Endothelial cell (in vitro differentiated cells): ENCODE results near the gene AP2S1. TPM values are rescaled to one million over a fixed set of nuclear protein-coding genes. Genes with fewer than 3 reads are reported as not detected.
"Not testable (repeated sequence)": the region's sequence is repeated elsewhere in the genome, so short reads cannot be mapped to it uniquely, and the experiment has no call there.

Source experiments
- DNase-seq: peaks from one replicate; pipeline ENCODE4 v3.0.0; 2021; ENCODE audit warnings: low spot score
- H3K27ac Mint-ChIP-seq: one replicate; pipeline ENCODE4 v1.8.0; 2021; ENCODE audit warnings: mixed read lengths, inconsistent platforms; ENCODE audit not compliant: unreplicated experiment
- H3K27me3 Mint-ChIP-seq: one replicate; pipeline ENCODE4 v1.8.0; 2021; ENCODE audit warnings: mild to moderate bottlenecking, moderate library complexity, mixed read lengths, inconsistent platforms; ENCODE audit not compliant: unreplicated experiment
- H3K36me3 Mint-ChIP-seq: one replicate; pipeline ENCODE4 v1.8.0; 2021; ENCODE audit warnings: mild to moderate bottlenecking, low read depth, mixed read lengths, inconsistent platforms; ENCODE audit not compliant: unreplicated experiment
- H3K4me1 Mint-ChIP-seq: one replicate; pipeline ENCODE4 v1.8.0; 2021; ENCODE audit warnings: mild to moderate bottlenecking, mixed read lengths, inconsistent platforms; ENCODE audit not compliant: unreplicated experiment
- H3K4me3 Mint-ChIP-seq: one replicate; pipeline ENCODE4 v1.8.0; 2021; ENCODE audit warnings: mild to moderate bottlenecking, mixed read lengths, inconsistent platforms; ENCODE audit not compliant: unreplicated experiment
- H3K9me3 Mint-ChIP-seq: one replicate; pipeline ENCODE4 v1.8.0; 2021; ENCODE audit warnings: mixed read lengths, inconsistent platforms; ENCODE audit not compliant: unreplicated experiment
- CTCF ChIP-seq: fragments of 200-600 bp; sonication (generic); IDR thresholded peaks from one replicate; pipeline ENCODE4 v1.5.0; 2021; ENCODE audit warnings: antibody characterized with exemption; ENCODE audit not compliant: unreplicated experiment
- total RNA-seq: library from RNA; stranded (reverse); fragmentation: NEBNext Ultra II Directional; extraction: Animal tissue kit (Norgen Biotek cat#: 25700); gene quantifications from one replicate; pipeline ENCODE4 v1.2.1, GENCODE V29; 2021; ENCODE audit not compliant: unreplicated experiment

Gene AP2S1
- total RNA-seq, 1 donor from 2014 or later, result 381 TPM

- no peaks in the 10 kb centered on the region for H3K9me3 Mint-ChIP-seq
- H3K27ac Mint-ChIP-seq, result no peak overlapping the region
- H3K36me3 Mint-ChIP-seq, result no peaks in the 10 kb centered on the region
- DNase-seq, result no peak
- TF ChIP-seq CTCF, result no peak
- no peaks in the 10 kb centered on the region for H3K4me1 Mint-ChIP-seq
- peaks cover 5% of the 10 kb centered on the region for H3K27me3 Mint-ChIP-seq
- H3K4me3 Mint-ChIP-seq, result no peak overlapping the region
These were observed 44.0 kb downstream of the AP2S1 start for GRCh38 chr19:46806656-46807055.

- not testable (repeated sequence) for H3K4me3 Mint-ChIP-seq, H3K27me3 Mint-ChIP-seq, H3K9me3 Mint-ChIP-seq, H3K27ac Mint-ChIP-seq, H3K36me3 Mint-ChIP-seq, H3K4me1 Mint-ChIP-seq, DNase-seq
These were observed 46.2 kb downstream of the AP2S1 start for GRCh38 chr19:46804432-46804831.

GRCh38 chr19:46803555-46803954, 47.1 kb downstream of the AP2S1 start:
- Mint-ChIP-seq H3K27ac (no peak overlapping the region), H3K36me3 (no peaks in the 10 kb centered on the region)
- TF ChIP-seq CTCF, result no peak

GRCh38 chr19:46802152-46802551, 48.5 kb downstream of the AP2S1 start:
- no peak for TF ChIP-seq CTCF
- Mint-ChIP-seq H3K9me3 (no peaks in the 10 kb centered on the region), H3K36me3 (no peaks in the 10 kb centered on the region), H3K27me3 (peaks cover 3% of the 10 kb centered on the region), H3K4me3 (no peak overlapping the region), H3K4me1 (no peaks in the 10 kb centered on the region), H3K27ac (no peak overlapping the region)
- DNase-seq, result no peak

More at GRCh38 chr19:46803555-46803954, 47.1 kb downstream of the AP2S1 start:
- H3K9me3 Mint-ChIP-seq, result no peaks in the 10 kb centered on the region
- no peak for DNase-seq
- no peak overlapping the region for H3K4me3 Mint-ChIP-seq
- no peaks in the 10 kb centered on the region for H3K4me1 Mint-ChIP-seq
- peaks cover 3% of the 10 kb centered on the region for H3K27me3 Mint-ChIP-seq

- TF ChIP-seq CTCF, result no peak
- Mint-ChIP-seq H3K27me3 (no peaks in the 10 kb centered on the region), H3K4me1 (no peaks in the 10 kb centered on the region), H3K27ac (no peak overlapping the region), H3K36me3 (no peaks in the 10 kb centered on the region), H3K4me3 (no peak overlapping the region), H3K9me3 (no peaks in the 10 kb centered on the region)
- DNase-seq, result no peak
These were observed 51.9 kb downstream of the AP2S1 start for GRCh38 chr19:46798713-46799112.

- H3K4me3 Mint-ChIP-seq, result no peak overlapping the region
- no peaks in the 10 kb centered on the region for H3K4me1 Mint-ChIP-seq
- no peaks in the 10 kb centered on the region for H3K36me3 Mint-ChIP-seq
- no peak for DNase-seq
- no peak for TF ChIP-seq CTCF
- H3K9me3 Mint-ChIP-seq, result no peaks in the 10 kb centered on the region
- peaks cover 4% of the 10 kb centered on the region for H3K27me3 Mint-ChIP-seq
- no peak overlapping the region for H3K27ac Mint-ChIP-seq
These were observed 52.8 kb downstream of the AP2S1 start for GRCh38 chr19:46797881-46798280.
